H54 (cell line): ENCODE measurements around the gene CCDC137.
A peak's percentile ranks its signal among the peaks of the same experiment; 100 is the strongest.
"Not testable (repeated sequence)": the region's sequence is repeated elsewhere in the genome, so short reads cannot be mapped to it uniquely, and the experiment has no call there.

Experiments used
- DNase-seq: peaks from one replicate; pipeline ENCODE4 v3.0.0; 2011; ENCODE audit warnings: low spot score, mixed read lengths; ENCODE audit not compliant: insufficient read length
- FAIRE-seq: peaks from 3 replicates; lab custom pipeline; 2011; peaks lifted over from hg19 to GRCh38; lab: Jason Lieb, UNC
- POLR2A ChIP-seq: IDR thresholded peaks from 2 replicates; pipeline ENCODE4 v1.6.1; 2011; ENCODE audit warnings: low read depth, mild to moderate bottlenecking, low read length

Gene CCDC137

DNA sequence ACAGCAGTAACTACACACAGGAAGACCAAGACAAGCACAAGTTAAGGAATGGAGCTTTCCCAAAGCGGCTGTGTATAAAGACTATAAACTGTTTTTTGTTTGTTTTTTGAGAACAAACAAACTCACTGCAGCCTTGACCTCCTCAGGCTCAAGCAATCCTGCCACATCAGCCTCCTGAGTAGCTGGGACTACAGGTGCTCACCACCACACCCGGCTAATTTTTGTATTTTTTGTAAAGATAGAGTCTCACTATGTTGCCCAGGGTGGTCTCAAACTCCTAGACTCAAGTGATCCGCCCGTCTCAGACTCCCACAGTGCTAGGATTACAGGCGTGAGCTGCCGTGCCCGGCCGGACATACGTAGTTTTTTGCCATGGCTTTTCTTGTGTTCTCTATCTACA, 6.1 kb upstream of the CCDC137 start:
- FAIRE-seq = no peak
- no peak for DNase-seq
- TF ChIP-seq POLR2A = no peak

DNA sequence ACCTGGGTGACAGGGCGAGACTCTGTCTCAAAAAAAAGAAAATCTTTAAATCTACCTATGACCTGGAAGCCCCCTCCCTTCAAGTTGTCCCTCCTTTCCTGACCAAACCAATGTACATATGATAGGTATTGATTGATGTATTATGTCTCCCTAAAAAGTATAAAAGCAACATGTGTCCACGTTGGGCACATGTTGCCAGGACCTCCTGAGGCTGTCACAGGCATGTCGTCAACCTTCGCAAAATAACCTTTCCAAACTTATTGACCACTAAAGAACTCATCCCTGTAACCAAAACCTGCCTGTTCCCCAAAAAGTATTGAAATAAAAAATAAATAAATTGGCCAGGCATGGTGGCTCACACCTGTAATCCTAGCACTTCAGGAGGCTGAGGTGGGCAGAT, 4.5 kb upstream of the CCDC137 start:
- FAIRE-seq (no peak), DNase-seq (no peak)
- TF ChIP-seq POLR2A = no peak

DNA sequence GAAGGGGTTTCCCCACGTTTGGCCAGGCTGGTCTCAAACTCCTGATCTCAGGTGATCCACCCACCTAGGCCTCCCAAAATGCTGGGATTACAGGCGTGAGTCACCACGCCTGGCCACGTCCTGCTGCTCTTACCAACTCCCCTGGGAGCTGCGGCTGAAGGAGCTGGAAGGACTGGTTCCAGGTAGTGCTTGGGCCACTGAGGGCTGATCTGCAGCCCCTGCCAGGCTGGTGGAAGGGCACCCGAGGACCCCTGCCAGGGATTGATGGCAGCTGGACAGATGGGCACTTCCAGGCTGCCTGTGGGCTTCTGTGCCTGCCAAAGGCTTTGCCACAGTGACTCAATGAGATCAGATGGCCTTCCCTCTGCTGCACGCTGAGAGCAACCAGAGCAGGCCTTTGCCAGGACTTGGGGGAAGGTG, 2.5 kb upstream of the CCDC137 start:
- no peak for FAIRE-seq
- no peak for DNase-seq

DNA sequence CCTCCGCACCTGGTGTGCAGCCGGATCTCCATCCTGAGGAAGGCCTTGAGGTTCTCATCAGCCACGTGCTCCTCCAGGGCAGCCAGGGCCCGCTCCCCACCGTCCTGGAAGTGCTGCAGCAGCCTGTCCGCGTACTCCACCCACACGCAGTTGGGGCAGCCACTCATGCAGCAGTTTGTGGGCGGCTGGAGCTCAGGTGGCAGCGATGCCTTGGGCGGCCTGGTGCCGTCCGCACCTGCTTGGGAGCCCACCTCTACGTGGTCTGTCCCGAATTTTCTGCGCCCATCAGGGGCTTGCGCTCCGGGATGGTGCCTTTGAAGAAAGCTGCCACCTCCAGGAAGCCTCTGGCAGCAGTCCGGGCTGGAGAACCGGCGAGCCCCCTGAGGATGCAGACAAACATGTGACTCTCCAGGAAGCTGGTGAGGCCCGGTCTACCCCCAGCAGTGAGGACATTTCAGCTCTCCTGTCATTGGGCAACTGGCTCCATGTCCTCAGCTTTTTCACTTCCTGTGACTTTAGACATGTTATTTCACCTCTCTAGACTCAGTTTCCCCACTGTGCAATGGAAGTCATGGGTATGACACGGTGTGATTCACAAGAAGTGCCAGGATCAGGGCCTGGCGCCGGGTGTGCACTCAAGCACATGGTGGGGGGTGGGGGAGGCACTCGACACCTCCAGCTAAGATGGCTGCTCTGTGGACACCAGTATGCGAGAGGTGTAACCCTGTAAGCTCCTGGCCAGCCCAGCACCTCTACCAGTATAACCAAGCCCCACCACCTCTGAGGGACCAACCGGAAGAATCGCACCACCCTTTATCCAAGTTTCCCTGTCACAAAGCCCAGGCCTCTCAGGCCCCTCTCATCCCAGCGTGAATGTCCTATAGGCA, 1.1 kb upstream of the CCDC137 start:
- DNase-seq (no peak), FAIRE-seq (no peak)
- 0 out of 2 replicates have a peak, but pooled peaks have one; percentile 5 for TF ChIP-seq POLR2A

More for the DNA sequence above, 2.5 kb upstream of the CCDC137 start:
- no peak for TF ChIP-seq POLR2A

DNA sequence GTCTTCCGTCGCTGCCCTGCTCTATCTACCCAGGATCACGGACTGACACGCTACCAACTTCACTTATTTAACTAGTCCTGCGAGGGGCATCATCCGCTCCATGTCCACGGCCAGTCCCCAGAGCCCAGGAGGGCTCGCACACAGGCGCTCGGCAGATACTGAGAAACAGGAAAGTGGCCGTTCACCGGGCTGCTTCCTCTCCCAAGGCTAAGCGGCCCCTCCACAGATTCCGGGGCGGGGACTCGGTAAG, 520 bp upstream of the CCDC137 start:
- TF ChIP-seq POLR2A = no peak
- FAIRE-seq (no peak), DNase-seq (no peak)

DNA sequence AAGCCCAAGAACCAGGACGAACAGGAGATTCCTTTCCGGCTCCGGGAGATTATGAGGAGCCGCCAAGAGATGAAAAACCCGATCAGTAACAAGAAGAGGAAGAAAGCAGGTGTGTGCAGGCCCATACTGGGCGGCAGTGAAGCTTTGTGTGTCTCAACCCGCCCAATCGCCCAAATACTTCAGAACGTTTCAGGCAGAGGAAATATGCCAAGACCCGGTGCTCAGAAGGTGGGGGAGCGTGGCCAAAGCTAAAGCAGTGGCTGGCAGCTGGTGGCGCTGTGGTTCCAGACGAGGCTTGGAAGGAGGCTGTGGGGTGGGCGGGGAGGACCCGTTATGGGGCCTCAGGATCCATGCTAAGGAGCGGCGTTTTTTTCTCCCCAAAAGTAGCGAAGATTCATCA, 1.2 kb downstream of the CCDC137 start:
- TF ChIP-seq POLR2A = no peak
- DNase-seq = no peak
- no peak for FAIRE-seq

DNA sequence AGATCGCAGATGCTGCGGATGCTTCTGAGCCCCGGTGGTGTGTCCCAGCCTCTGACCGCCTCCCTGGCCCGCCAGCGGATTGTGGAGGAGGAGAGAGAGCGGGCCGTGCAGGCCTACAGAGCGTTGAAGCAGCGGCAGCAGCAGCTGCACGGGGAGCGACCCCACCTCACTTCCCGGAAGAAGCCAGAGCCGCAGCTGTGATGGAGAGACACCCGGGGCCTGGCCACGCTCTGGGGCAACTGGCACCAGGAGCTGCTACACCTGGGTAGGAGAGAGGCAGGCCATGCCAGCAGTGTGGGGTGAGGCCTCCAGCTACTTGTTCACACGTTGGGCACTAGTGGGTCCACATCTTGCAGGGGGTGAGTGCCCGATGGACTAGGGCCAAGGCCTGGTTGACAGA, 6.0 kb downstream of the CCDC137 start:
- DNase-seq = no peak
- FAIRE-seq = no peak
- no peak for TF ChIP-seq POLR2A

DNA sequence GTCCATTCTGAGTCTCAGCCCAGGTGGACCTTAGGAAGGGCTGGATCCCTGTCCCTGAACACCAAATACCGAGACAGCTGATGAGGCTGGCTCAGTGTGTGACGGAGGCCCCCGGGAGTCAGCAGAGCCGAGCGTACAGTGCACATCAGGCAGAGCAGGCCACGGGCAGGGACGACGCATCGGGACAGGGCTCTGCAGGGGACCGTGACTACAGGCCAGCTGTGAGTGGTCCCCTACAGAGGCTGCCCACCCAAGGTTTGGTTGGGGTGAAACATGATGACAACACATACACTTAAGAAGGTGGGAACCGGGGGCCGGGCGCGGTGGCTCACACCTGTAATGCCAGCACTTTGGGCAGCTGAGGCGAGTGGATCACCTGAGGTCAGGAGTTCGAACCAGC, 6.4 kb downstream of the CCDC137 start:
- DNase-seq = no peak
- TF ChIP-seq POLR2A = no peak

DNA sequence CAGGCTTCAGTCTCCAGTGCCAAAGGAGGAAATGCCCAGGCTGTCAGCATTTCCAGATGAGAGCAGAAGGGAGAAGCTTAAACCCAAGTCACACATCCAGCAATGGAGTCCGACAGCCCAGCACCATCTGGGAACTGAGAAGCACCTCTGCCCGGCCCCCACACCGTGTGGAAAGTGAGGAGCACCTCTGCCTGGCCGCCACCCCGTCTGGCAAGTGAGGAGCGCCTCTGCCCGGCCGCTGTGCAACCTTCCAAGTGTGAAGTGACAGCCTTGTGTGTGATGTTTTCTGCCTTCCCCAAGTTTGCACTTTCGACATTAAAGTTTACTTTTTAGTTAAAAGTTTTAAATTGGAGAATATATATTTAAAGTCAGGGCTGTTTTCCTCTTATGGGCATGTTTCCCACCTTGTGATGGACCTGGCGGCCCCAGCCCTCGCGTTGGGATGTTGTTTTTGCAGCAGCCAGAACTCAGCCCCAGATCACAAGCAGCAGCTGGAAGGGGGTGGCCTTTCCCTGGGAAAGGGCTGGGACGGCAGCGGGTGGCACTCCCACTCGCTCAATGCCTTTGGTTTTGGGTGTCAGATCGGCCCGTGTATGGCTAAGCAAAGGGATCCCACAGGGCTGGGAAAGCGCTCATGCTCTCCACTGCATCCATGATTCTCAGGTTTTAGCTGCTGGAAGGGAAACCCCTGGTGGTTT, 7.2 kb downstream of the CCDC137 start:
- DNase-seq (no peak), FAIRE-seq (no peak)
- TF ChIP-seq POLR2A = no peak

More for the DNA sequence above, 6.4 kb downstream of the CCDC137 start:
- FAIRE-seq = no peak

DNA sequence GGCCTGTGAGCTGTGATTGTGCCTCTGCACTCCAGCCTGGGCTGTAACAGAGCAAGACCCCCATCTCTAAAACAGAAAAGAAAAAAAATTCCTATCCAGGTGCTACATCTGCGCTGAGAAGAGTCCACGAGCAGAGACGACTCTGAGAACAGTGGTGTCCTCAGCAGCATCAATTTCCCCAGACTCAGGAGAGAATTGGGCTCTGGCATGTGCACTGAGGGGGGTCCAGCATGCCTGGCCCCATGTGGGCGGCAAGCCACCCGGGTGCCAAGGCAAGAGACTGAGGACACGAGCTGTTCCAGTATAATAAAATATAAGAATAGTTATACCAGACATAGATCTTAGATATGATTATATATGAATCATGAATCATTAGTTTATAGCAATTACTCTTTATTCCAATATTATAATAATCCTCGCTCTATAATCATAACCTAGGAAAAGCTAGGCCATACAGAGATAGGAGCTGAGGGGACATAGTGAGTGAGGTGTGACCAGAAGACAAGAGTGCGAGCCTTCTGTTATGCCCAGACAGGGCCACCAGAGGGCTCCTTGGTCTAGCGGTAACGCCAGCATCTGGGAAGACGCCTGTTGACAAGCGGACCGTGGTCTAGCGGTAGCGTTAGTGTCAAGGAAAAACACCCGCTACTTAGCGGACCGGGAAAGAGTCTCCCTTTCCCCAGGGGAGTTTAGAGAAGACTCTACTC, 9.1 kb downstream of the CCDC137 start:
- DNase-seq, FAIRE-seq: not testable (repeated sequence)

DNA sequence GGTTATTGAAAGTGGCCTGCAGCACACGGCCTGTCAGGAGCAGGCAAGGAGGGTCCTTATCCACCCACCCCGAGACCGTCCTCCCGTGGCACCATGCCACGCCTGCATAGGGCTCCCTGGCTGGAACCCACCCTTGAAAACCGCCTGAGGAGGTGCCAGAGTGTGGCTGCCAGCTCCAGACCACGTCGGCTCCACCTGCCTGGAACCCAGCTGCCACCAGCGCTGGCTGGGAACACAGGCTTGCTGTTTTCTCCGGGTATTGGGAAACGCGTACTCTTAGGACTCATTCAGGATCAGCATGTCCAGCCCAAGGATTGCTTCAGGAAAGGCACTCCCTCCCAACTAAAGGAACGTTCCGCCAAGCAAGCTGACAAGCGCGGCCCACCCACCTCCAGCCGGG, 10.4 kb downstream of the CCDC137 start:
- no peak for TF ChIP-seq POLR2A

DNA sequence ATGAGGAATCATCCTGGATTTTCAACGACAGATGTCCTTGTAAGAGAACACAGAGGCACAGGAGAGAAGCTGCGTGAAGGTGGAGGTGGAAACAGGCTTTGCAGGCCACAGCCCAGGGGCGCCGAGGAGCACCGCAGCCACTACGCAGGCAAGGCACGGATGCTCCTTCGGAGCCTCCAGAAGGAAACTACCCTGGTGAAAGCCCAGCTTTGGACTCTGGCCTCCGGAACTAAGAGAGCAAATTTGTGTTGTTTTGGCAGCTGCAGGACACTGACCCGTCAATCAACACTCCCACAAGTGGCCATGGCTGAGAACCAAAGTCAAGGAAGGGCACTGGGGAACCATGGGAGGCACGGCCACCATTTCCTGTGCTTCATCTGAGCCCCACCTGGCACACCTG, 13.6 kb downstream of the CCDC137 start:
- DNase-seq (no peak), FAIRE-seq (no peak)
- no peak for TF ChIP-seq POLR2A

More for the DNA sequence above, 10.4 kb downstream of the CCDC137 start:
- FAIRE-seq = no peak
- no peak for DNase-seq

DNA sequence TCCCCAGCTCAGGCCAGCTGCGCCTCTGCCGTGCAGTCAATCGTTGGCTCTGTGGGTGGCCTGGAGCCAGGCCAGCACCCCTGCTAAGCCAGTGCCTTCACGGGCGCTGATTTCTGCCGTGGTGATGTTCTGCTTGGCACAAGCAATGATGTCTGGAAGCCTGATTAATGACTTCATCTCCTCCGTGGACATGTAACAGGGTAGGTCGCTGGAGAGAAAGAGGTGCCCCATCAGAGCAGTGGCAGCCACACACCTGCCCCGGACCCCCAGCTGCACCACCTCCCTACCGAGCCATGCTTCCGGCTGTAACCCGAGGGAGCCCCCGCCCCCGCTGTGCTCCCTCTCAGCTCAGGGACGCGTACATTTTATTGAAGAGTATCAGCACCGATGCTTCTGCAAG, 15.1 kb downstream of the CCDC137 start:
- TF ChIP-seq POLR2A = no peak
- no peak for FAIRE-seq

DNA sequence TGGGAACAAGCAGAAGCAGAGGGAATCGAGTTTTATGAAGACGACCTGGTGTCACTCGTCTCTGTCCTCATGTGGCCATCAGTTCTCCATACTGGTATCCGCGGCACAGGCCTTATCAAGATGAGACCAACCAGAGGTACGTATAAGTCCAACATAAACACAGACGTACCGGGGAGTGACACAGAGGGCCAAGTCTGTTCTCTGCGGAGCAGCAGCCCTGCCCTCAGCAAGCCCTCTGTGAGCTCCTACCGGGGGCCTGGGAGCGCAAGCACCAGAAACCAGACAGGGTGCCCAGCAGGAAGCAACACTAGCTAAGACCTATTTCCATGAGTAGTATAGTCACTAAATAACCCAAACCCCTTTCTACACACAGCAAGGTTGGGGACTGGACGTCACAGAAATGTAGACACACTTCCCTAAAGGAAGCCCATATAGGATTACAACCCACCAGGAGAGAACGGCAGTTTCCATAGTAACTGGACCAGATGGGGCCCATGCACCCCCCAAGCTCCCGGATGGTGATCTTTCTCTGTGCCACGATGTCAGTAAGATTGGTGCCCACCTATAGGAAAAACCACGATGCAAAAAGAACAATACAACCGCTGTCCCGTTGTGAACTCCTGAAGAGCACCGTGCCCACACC, 16.1 kb downstream of the CCDC137 start:
- DNase-seq (no peak), FAIRE-seq (no peak)
- no peak for TF ChIP-seq POLR2A

More for the DNA sequence above, 15.1 kb downstream of the CCDC137 start:
- no peak for DNase-seq
